ENCODE measurements around the gene STK10.

GRCh38 chr5:172098883-172099282 is 89.1 kb downstream of the STK10 start:
- no peak for TF ChIP-seq CTCF (IDR thresholded peaks at IDR 0.05; ENCODE audit: borderline replicate concordance, extremely low read depth, low read length, poor library complexity, severe bottlenecking)
- no peak for TF ChIP-seq EZH2 (IDR thresholded peaks at IDR 0.05; ENCODE audit: borderline replicate concordance, low read depth, low read length, severe bottlenecking)
